Colonic mucosa (tissue), 4 donors: ENCODE measurements around the gene ATP9B. TPM values are rescaled to one million over a fixed set of nuclear protein-coding genes. Genes with fewer than 3 reads are reported as not detected.
"Not testable (repeated sequence)": the region's sequence is repeated elsewhere in the genome, so short reads cannot be mapped to it uniquely, and the experiment has no call there.

Experiments used
- DNase-seq: peaks from one replicate; pipeline ENCODE4 v3.0.0-alpha.2; 2020
- H3K27ac ChIP-seq: fragments of 200-600 bp; one replicate; pipeline ENCODE4 v1.8.0; 2021
- H3K27me3 ChIP-seq: fragments of 200-600 bp; one replicate; pipeline ENCODE4 v1.8.0; 2021
- H3K36me3 ChIP-seq: fragments of 200-600 bp; one replicate; pipeline ENCODE4 v1.8.0; 2021
- H3K4me1 ChIP-seq: fragments of 200-600 bp; one replicate; pipeline ENCODE4 v1.8.0; 2021; ENCODE audit warnings: mild to moderate bottlenecking
- H3K4me3 ChIP-seq: fragments of 200-600 bp; one replicate; pipeline ENCODE4 v1.8.0; 2021
- H3K9ac ChIP-seq, 2 donors: one replicate each; pipeline ENCODE4 v1.7.0; 2013; ENCODE audit warnings: control low read depth in 2 of 2, low read depth in 2 of 2, low read length in 2 of 2
- H3K9me3 ChIP-seq: fragments of 200-600 bp; one replicate; pipeline ENCODE4 v1.8.0; 2021
- CTCF ChIP-seq: fragments of 200-600 bp; IDR thresholded peaks from one replicate; pipeline ENCODE4 v1.8.0; 2022; ENCODE audit warnings: antibody characterized with exemption, mild to moderate bottlenecking
- intact Hi-C: fragments of 100-400 bp; cut with DNase I; formaldehyde crosslinking; loops from one replicate; pipeline ENCODE4 v1.14.1; 2022
- total RNA-seq, 2 donors: library from RNA; stranded (reverse); fragmentation: NEBNext Ultra II Directional in 1 of 2; extraction: Animal tissue kit (Norgen Biotek cat#: 25700) in 1 of 2; gene quantifications; one replicate each; pipeline ENCODE4 v1.2.1, GENCODE V29; 2021
- donor health status: healthy.
- donor health status: DM: no; HTN: no; CAD: no.
- donor health status: DM: no; HTN: no; CAD: no.

The ATP9B gene
- total RNA-seq, 2 donors from 2014 or later = 20.4 to 30.3 TPM

- intact Hi-C loops = no loop called here
- DNase-seq = no peak
- H3K9me3 ChIP-seq = no peaks in the 10 kb centered on the region
- H3K4me3 ChIP-seq = no peak overlapping the region
- TF ChIP-seq CTCF = no peak
- H3K27ac ChIP-seq = no peak overlapping the region
- no peak overlapping the region for H3K9ac ChIP-seq
- no peaks in the 10 kb centered on the region for H3K36me3 ChIP-seq
- H3K27me3 ChIP-seq = no peaks in the 10 kb centered on the region
- H3K4me1 ChIP-seq = no peaks in the 10 kb centered on the region
Measured at GRCh38 chr18:79322441-79322840, 253.2 kb downstream of the ATP9B start.

- H3K27me3 ChIP-seq = no peaks in the 10 kb centered on the region
- H3K9ac ChIP-seq = no peak overlapping the region
- H3K36me3 ChIP-seq = no peaks in the 10 kb centered on the region
- DNase-seq = no peak
- intact Hi-C loops = no loop called here
- no peak for TF ChIP-seq CTCF
- no peak overlapping the region for H3K27ac ChIP-seq
- no peak overlapping the region for H3K4me3 ChIP-seq
- no peaks in the 10 kb centered on the region for H3K4me1 ChIP-seq
- H3K9me3 ChIP-seq = no peaks in the 10 kb centered on the region
Measured at GRCh38 chr18:79323471-79323870, 254.3 kb downstream of the ATP9B start.

- no peak for TF ChIP-seq CTCF
- no peaks in the 10 kb centered on the region for H3K4me1 ChIP-seq
- intact Hi-C loops = no loop called here
- DNase-seq = no peak
- H3K9me3 ChIP-seq = no peaks in the 10 kb centered on the region
- H3K9ac ChIP-seq = no peak overlapping the region
- H3K27me3 ChIP-seq = no peaks in the 10 kb centered on the region
- H3K36me3 ChIP-seq = no peaks in the 10 kb centered on the region
- no peak overlapping the region for H3K4me3 ChIP-seq
- H3K27ac ChIP-seq = no peak overlapping the region
Measured at GRCh38 chr18:79326413-79327198, 257.4 kb downstream of the ATP9B start.

GRCh38 chr18:79327199-79327721 lies 258.1 kb downstream of the ATP9B start:
- no peak for DNase-seq
- no peaks in the 10 kb centered on the region for H3K27me3 ChIP-seq
- no peaks in the 10 kb centered on the region for H3K36me3 ChIP-seq
- H3K4me1 ChIP-seq = no peaks in the 10 kb centered on the region
- H3K9ac ChIP-seq = no peak overlapping the region
- H3K27ac ChIP-seq = no peak overlapping the region
- intact Hi-C loops = no loop called here
- H3K9me3 ChIP-seq = no peaks in the 10 kb centered on the region
- no peak overlapping the region for H3K4me3 ChIP-seq
- no peak for TF ChIP-seq CTCF

- intact Hi-C loops, H3K4me3 ChIP-seq, DNase-seq, H3K27me3 ChIP-seq, H3K9me3 ChIP-seq, H3K27ac ChIP-seq, H3K4me1 ChIP-seq, H3K9ac ChIP-seq, H3K36me3 ChIP-seq: not testable (repeated sequence)
Measured at GRCh38 chr18:79327915-79328314, 258.7 kb downstream of the ATP9B start.

- H3K9ac ChIP-seq = no peak overlapping the region
- H3K9me3 ChIP-seq = no peaks in the 10 kb centered on the region
- H3K27ac ChIP-seq = no peak overlapping the region
- DNase-seq = no peak
- intact Hi-C loops = no loop called here
- H3K36me3 ChIP-seq = no peaks in the 10 kb centered on the region
- H3K27me3 ChIP-seq = no peaks in the 10 kb centered on the region
- H3K4me3 ChIP-seq = no peak overlapping the region
- TF ChIP-seq CTCF = no peak
- H3K4me1 ChIP-seq = no peaks in the 10 kb centered on the region
Measured at GRCh38 chr18:79328887-79329286, 259.7 kb downstream of the ATP9B start.
